Measurements from ENCODE around the gene SCN1B.

SCN1B gene

GRCh38 chr19:34999498-35000337 is 30.6 kb upstream of the SCN1B start, which contains the start of gene GRAMD1A:
TSS of gene GRAMD1A (plus strand) at chr19:35000323. CDS start at chr19:35000479, 156 bp downstream.
- H3K9me2 ChIP-seq (replicated peaks; ENCODE audit: insufficient read depth, low read length), result no peaks in the 10 kb centered on the region
- no peaks in the 10 kb centered on the region for H3K9me3 ChIP-seq (replicated peaks; ENCODE audit: insufficient read depth, low read length)
- peak within 1 kb of the TSS; percentile 52 for H2AFZ ChIP-seq (ENCODE audit: low read length)
- no peaks in the 10 kb centered on the region for H3K36me3 ChIP-seq (replicated peaks; ENCODE audit: insufficient read depth, low read length)
- no peaks in the 10 kb centered on the region for H4K20me1 ChIP-seq (ENCODE audit: insufficient read depth, low read length)
- H3F3A ChIP-seq (ENCODE audit: insufficient read depth, low read length), result no peaks in the 10 kb centered on the region
- H3K79me2 ChIP-seq (ENCODE audit: low read length), result peaks cover 6% of the 10 kb centered on the region; the same call in 1 of the 2 replicates
- no peak within 1 kb of the TSS for H3K27ac ChIP-seq (ENCODE audit: low read length)
- no peak for TF ChIP-seq EZH2 (optimal IDR thresholded peaks at IDR 0.05; ENCODE audit: low read depth, low read length)
- TF ChIP-seq CTCF (IDR thresholded peaks at IDR 0.05; ENCODE audit: low read length), result no peak
- no peak for TF ChIP-seq EZH2phosphoT487 (IDR thresholded peaks at IDR 0.05; ENCODE audit: low read length)
- 0 out of 2 replicates have a peak, but pooled peaks cover 6% of the 10 kb centered on the region for H3K4me1 ChIP-seq (ENCODE audit: low read length)
- H3K4me2 ChIP-seq (ENCODE audit: low read depth, low read length), result peak within 1 kb of the TSS; percentile 76
- DNase-seq, result peak; percentile 61
- H3K27me3 ChIP-seq (replicated peaks; ENCODE audit: insufficient read depth, low read length), result no peaks in the 10 kb centered on the region
- peak within 1 kb of the TSS; percentile 67 for H3K4me3 ChIP-seq (ENCODE audit: low read length)
- H3K9ac ChIP-seq (ENCODE audit: low read length), result peak within 1 kb of the TSS; percentile 64

DNA sequence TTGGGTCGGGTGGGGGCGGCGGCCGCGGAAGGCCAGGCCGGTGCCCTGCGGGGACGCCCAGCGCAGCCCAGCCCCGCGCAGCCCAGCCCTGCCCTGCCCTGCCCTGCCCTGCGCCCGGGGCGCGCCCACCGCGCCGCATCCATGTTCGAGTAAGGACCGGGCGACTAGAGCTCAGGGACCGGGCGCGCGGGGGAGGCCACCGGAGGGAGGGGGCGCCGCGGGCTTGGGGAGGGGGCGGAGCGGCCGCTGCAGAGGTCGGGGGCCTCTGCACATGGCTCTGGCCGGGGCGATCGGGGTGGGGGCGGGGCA is 30.0 kb upstream of the SCN1B start:
- Histone ChIP-seq H3K27ac (ENCODE audit: low read length) (no peak overlapping the region), H3K79me2 (ENCODE audit: low read length) (peaks cover 6% of the 10 kb centered on the region; the same call in 1 of the 2 replicates)

GRCh38 chr19:35000647-35001501 is 29.4 kb upstream of the SCN1B start:
- no peaks in the 10 kb centered on the region for H3K36me3 ChIP-seq (replicated peaks; ENCODE audit: insufficient read depth, low read length)
- H3F3A ChIP-seq (ENCODE audit: insufficient read depth, low read length), result no peaks in the 10 kb centered on the region
- H2AFZ ChIP-seq (ENCODE audit: low read length), result 0 out of 2 replicates have a peak overlapping the region, but pooled peaks have one; percentile 31
- TF ChIP-seq EZH2phosphoT487 (IDR thresholded peaks at IDR 0.05; ENCODE audit: low read length) (no peak), CTCF (IDR thresholded peaks at IDR 0.05; ENCODE audit: low read length) (no peak), EZH2 (optimal IDR thresholded peaks at IDR 0.05; ENCODE audit: low read depth, low read length) (no peak)
- H3K9me2 ChIP-seq (replicated peaks; ENCODE audit: insufficient read depth, low read length), result no peaks in the 10 kb centered on the region
- peak; percentile 41 for DNase-seq
- no peaks in the 10 kb centered on the region for H3K4me1 ChIP-seq (ENCODE audit: low read length)
- H3K4me2 ChIP-seq (ENCODE audit: low read depth, low read length), result peak overlapping the region; percentile 76
- peak overlapping the region; percentile 64 for H3K9ac ChIP-seq (ENCODE audit: low read length)
- peaks cover 6% of the 10 kb centered on the region; the same call in 1 of the 2 replicates for H3K79me2 ChIP-seq (ENCODE audit: low read length)
- H4K20me1 ChIP-seq (ENCODE audit: insufficient read depth, low read length), result no peaks in the 10 kb centered on the region
- H3K27ac ChIP-seq (ENCODE audit: low read length), result no peak overlapping the region
- H3K4me3 ChIP-seq (ENCODE audit: low read length), result peak overlapping the region; percentile 67
- no peaks in the 10 kb centered on the region for H3K27me3 ChIP-seq (replicated peaks; ENCODE audit: insufficient read depth, low read length)
- no peaks in the 10 kb centered on the region for H3K9me3 ChIP-seq (replicated peaks; ENCODE audit: insufficient read depth, low read length)

More for the DNA sequence above, 30.0 kb upstream of the SCN1B start:
- Histone ChIP-seq H2AFZ (ENCODE audit: low read length) (no peak overlapping the region), H3K4me3 (ENCODE audit: low read length) (peak overlapping the region; percentile 67; the same call in 1 of the 2 replicates), H3F3A (ENCODE audit: insufficient read depth, low read length) (no peaks in the 10 kb centered on the region), H3K9ac (ENCODE audit: low read length) (peak overlapping the region; percentile 64), H3K36me3 (replicated peaks; ENCODE audit: insufficient read depth, low read length) (no peaks in the 10 kb centered on the region), H3K27me3 (replicated peaks; ENCODE audit: insufficient read depth, low read length) (no peaks in the 10 kb centered on the region), H3K4me1 (ENCODE audit: low read length) (0 out of 2 replicates have a peak, but pooled peaks cover under 1% of the 10 kb centered on the region), H4K20me1 (ENCODE audit: insufficient read depth, low read length) (no peaks in the 10 kb centered on the region), H3K9me2 (replicated peaks; ENCODE audit: insufficient read depth, low read length) (no peaks in the 10 kb centered on the region), H3K4me2 (ENCODE audit: low read depth, low read length) (no peak overlapping the region), H3K9me3 (replicated peaks; ENCODE audit: insufficient read depth, low read length) (no peaks in the 10 kb centered on the region)
- DNase-seq, result no peak
- no peak for TF ChIP-seq EZH2phosphoT487 (IDR thresholded peaks at IDR 0.05; ENCODE audit: low read length)
- TF ChIP-seq CTCF (IDR thresholded peaks at IDR 0.05; ENCODE audit: low read length), result no peak
- no peak for TF ChIP-seq EZH2 (optimal IDR thresholded peaks at IDR 0.05; ENCODE audit: low read depth, low read length)
